DND-41 (cell line): ENCODE results near the gene CDH11.

Experiments
- ATAC-seq: fragments of 200-7000 bp; cut with Tn5 transposase; 3 replicates; pipeline ENCODE4 v1.9.1; 2021; ENCODE audit warnings: low read depth; ENCODE audit not compliant: insufficient read depth
- DNase-seq: peaks from one replicate; pipeline ENCODE4 v3.0.0-alpha.2; 2020
- H2AFZ ChIP-seq: 2 replicates; pipeline ENCODE4 v1.6.0; 2012; ENCODE audit warnings: low read depth, low read length
- H3K27ac ChIP-seq: 2 replicates; pipeline ENCODE4 v1.5.1; 2012; ENCODE audit warnings: low read length, inconsistent platforms
- H3K27me3 ChIP-seq: fragments of 200-600 bp; sonication (generic); 2 replicates; pipeline ENCODE4 v1.6.0; 2012; ENCODE audit warnings: low read length, mild to moderate bottlenecking, inconsistent platforms; ENCODE audit not compliant: insufficient read depth, poor library complexity
- H3K36me3 ChIP-seq: 2 replicates; pipeline ENCODE4 v1.5.1; 2012; ENCODE audit warnings: low read length, inconsistent platforms; ENCODE audit not compliant: insufficient read depth
- H3K4me1 ChIP-seq: 2 replicates; pipeline ENCODE4 v1.5.1; 2012; ENCODE audit warnings: mild to moderate bottlenecking, low read length; ENCODE audit not compliant: insufficient read depth
- H3K4me2 ChIP-seq: 2 replicates; pipeline ENCODE4 v1.6.0; 2012; ENCODE audit warnings: mild to moderate bottlenecking, moderate library complexity, low read length, inconsistent platforms; ENCODE audit not compliant: insufficient read depth
- H3K4me3 ChIP-seq, 2 experiments: fragments of 200-600 bp in 1 of 2; shearing (Covaris generic) in 1 of 2; 2 replicates each; pipeline ENCODE4 v1.5.1; 2012 to 2016; ENCODE audit warnings: inconsistent platforms in 2 of 2, low read length in 2 of 2, mild to moderate bottlenecking in 2 of 2, low read depth in 1 of 2, moderate library complexity in 1 of 2
- H3K79me2 ChIP-seq: 2 replicates; pipeline ENCODE4 v1.6.0; 2012; ENCODE audit warnings: low read length, inconsistent platforms; ENCODE audit not compliant: insufficient read depth
- H3K9ac ChIP-seq: 2 replicates; pipeline ENCODE4 v1.6.0; 2012; ENCODE audit warnings: low read depth, mild to moderate bottlenecking, inconsistent platforms, low read length, moderate library complexity
- H3K9me3 ChIP-seq: 2 replicates; pipeline ENCODE4 v1.5.1; 2012; ENCODE audit warnings: low read length, moderate library complexity, mild to moderate bottlenecking, inconsistent platforms; ENCODE audit not compliant: insufficient read depth, severe bottlenecking
- H4K20me1 ChIP-seq: 2 replicates; pipeline ENCODE4 v1.6.0; 2012; ENCODE audit warnings: low read length; ENCODE audit not compliant: insufficient read depth
- EZH2 ChIP-seq: IDR thresholded peaks from 3 replicates; pipeline ENCODE4 v1.6.1; 2012; ENCODE audit warnings: borderline replicate concordance, low read depth, mild to moderate bottlenecking, moderate library complexity, low read length, inconsistent platforms; ENCODE audit not compliant: severe bottlenecking
- TF ChIP-seq, protein P1 (sequence below): IDR thresholded peaks from 2 replicates; pipeline ENCODE4 v1.5.1; 2012; ENCODE audit warnings: borderline replicate concordance, low read length, moderate library complexity, mild to moderate bottlenecking; ENCODE audit not compliant: poor library complexity, severe bottlenecking; ENCODE audit errors: extremely low read depth

The CDH11 gene

DNA sequence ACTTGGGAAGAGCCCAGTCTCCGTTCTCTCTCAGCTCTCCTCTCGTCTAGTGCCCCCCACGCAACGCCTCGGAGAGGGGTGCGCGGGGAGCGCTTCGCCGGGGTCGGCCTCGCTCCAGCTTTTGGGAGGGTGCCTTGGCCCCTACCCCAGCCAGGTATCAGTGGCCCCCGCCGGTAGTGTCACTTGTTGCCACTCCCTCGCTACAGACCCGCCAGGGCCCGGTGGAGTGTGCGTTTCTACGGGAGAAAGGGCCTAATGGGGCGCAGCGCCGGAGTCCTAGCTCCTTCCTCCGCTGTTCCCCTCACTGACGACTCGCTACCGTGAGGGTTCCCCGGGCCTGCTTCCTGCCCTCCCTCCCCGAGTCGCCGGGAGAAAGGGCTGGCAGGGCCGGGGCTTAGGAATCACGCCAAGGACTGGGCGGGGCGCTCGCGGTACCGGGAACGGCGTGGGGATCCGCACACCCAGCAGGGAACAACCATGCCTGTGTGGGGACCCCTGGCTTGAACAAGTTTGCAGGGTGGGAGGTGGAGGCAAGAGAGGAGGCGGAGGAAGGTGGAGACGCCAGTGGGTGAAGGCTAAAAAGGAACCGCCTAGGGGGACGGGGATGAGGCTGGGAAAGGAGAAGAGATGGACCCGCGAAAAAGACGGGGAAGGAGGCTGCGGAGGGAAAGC, 997 bp upstream of the CDH11 start:
- H3K27ac ChIP-seq: no peak overlapping the region
- H3K4me2 ChIP-seq: no peak overlapping the region
- no peak overlapping the region for H2AFZ ChIP-seq
- no peaks in the 10 kb centered on the region for H3K4me1 ChIP-seq
- H3K9me3 ChIP-seq: no peaks in the 10 kb centered on the region
- H3K4me3 ChIP-seq: no peak overlapping the region
- TF ChIP-seq, protein P1, sequence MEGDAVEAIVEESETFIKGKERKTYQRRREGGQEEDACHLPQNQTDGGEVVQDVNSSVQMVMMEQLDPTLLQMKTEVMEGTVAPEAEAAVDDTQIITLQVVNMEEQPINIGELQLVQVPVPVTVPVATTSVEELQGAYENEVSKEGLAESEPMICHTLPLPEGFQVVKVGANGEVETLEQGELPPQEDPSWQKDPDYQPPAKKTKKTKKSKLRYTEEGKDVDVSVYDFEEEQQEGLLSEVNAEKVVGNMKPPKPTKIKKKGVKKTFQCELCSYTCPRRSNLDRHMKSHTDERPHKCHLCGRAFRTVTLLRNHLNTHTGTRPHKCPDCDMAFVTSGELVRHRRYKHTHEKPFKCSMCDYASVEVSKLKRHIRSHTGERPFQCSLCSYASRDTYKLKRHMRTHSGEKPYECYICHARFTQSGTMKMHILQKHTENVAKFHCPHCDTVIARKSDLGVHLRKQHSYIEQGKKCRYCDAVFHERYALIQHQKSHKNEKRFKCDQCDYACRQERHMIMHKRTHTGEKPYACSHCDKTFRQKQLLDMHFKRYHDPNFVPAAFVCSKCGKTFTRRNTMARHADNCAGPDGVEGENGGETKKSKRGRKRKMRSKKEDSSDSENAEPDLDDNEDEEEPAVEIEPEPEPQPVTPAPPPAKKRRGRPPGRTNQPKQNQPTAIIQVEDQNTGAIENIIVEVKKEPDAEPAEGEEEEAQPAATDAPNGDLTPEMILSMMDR: no peak
- no peak for TF ChIP-seq EZH2
- ATAC-seq (no peak), DNase-seq (no peak)
- H3K36me3 ChIP-seq: no peaks in the 10 kb centered on the region
- no peaks in the 10 kb centered on the region for H4K20me1 ChIP-seq
- H3K27me3 ChIP-seq: no peaks in the 10 kb centered on the region
- no peaks in the 10 kb centered on the region for H3K79me2 ChIP-seq
- no peak overlapping the region for H3K9ac ChIP-seq

DNA sequence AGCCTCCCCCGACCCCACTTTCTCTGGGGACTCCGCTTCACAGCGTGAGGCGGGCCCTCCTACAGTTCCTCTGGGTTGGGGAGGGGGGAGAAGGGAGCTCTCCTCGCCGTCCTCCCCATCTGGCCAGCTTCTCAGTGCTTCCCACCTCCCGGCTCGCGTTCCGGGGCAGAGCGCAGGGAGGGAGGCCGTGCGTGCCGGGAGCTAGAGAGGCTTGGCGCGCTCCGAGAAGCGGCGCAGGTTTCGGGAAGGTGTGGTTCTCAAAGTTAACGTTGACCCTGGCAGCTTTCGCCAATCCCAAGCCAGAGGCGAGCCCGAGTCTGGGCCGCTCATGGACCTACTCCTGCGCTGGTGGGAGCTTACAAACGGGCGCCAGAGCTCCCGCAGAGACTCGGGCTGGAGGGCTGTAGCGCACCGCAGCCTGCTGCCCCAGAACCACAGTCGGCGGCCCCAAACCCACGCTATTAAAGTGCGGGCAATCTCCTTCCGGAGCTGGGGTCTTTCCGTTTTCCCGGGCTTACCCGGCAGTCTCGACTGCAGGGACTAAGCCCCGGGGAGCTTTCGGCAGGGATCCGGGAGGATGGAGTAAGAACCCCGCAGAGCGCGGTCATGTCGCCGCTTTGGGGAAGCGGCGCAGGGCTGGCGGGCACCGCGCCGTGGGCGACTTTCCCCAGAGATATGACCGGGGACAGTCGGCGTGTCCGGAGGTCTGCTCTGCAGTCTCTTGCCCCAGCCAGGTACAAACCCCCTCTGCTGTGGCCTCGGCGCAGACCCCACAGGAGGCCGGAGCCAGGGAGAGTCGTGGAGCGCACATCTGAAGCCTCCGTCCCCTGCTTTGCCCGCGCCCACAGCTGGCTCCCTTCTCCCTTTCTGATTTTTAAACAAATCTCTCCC, 787 bp downstream of the CDH11 start:
- H3K4me3 ChIP-seq: no peak overlapping the region
- H2AFZ ChIP-seq: no peak overlapping the region
- DNase-seq: no peak
- H3K27me3 ChIP-seq: no peaks in the 10 kb centered on the region
- H3K9ac ChIP-seq: no peak overlapping the region
- TF ChIP-seq, protein P1: no peak
- TF ChIP-seq EZH2: no peak
- no peak overlapping the region for H3K27ac ChIP-seq
- no peaks in the 10 kb centered on the region for H4K20me1 ChIP-seq
- H3K9me3 ChIP-seq: no peaks in the 10 kb centered on the region
- no peaks in the 10 kb centered on the region for H3K36me3 ChIP-seq
- H3K4me1 ChIP-seq: no peaks in the 10 kb centered on the region
- no peaks in the 10 kb centered on the region for H3K79me2 ChIP-seq
- H3K4me2 ChIP-seq: no peak overlapping the region
- no peak for ATAC-seq

DNA sequence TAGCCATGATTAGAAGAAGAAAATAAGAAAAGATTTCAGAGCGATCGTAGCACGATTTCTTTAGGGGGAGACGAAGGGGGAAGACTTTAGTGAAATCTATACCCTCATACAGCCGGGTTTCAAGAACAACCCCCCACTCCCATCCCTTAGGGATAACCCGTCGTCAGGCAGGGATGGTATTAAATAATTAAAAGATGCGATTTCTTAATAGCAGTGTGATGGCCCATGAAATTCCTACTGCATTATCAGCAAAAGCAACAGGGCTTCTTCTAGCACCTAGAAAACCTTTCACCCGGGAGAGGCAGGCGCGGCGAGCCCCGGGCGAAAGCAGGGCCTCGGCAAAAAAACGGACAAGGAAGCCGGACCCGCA, 1.4 kb downstream of the CDH11 start:
- H3K27me3 ChIP-seq: no peaks in the 10 kb centered on the region
- H3K9ac ChIP-seq: no peak overlapping the region
- no peak for ATAC-seq
- no peaks in the 10 kb centered on the region for H3K36me3 ChIP-seq
- H3K4me3 ChIP-seq: no peak overlapping the region
- no peak for TF ChIP-seq EZH2
- TF ChIP-seq, protein P1: no peak
- no peak overlapping the region for H3K27ac ChIP-seq
- no peak overlapping the region for H2AFZ ChIP-seq
- no peaks in the 10 kb centered on the region for H3K4me1 ChIP-seq
- H4K20me1 ChIP-seq: no peaks in the 10 kb centered on the region
- no peak for DNase-seq
- no peaks in the 10 kb centered on the region for H3K9me3 ChIP-seq
- H3K4me2 ChIP-seq: no peak overlapping the region
- no peaks in the 10 kb centered on the region for H3K79me2 ChIP-seq
